Smooth muscle cell (in vitro differentiated cells): Measurements from ENCODE around the gene BBOX1. TPM values are rescaled to one million over a fixed set of nuclear protein-coding genes. Genes with fewer than 3 reads are reported as not detected.

ENCODE experiments used
- DNase-seq: peaks from one replicate; lab custom pipeline; 2025; ENCODE audit not compliant: unreplicated experiment; lab: John Stamatoyannopoulos, UW
- H2AFZ ChIP-seq: fragments of 200-600 bp; sonication (generic); 2 replicates; pipeline ENCODE4 v1.6.0; 2016; ENCODE audit warnings: antibody characterized with exemption, low read depth, mild to moderate bottlenecking
- H3F3A ChIP-seq: fragments of 200-600 bp; sonication (generic); 2 replicates; pipeline ENCODE4 v1.6.0; 2017; ENCODE audit warnings: antibody characterized with exemption, low read depth
- H3K27ac ChIP-seq: fragments of 200-600 bp; sonication (generic); 2 replicates; pipeline ENCODE4 v1.5.1; 2016; ENCODE audit warnings: low read depth, mild to moderate bottlenecking
- H3K27me3 ChIP-seq: fragments of 200-600 bp; sonication (generic); 2 replicates; pipeline ENCODE4 v1.6.1; 2016; ENCODE audit warnings: low read depth, mild to moderate bottlenecking
- H3K36me3 ChIP-seq: fragments of 200-600 bp; sonication (generic); 2 replicates; pipeline ENCODE4 v1.5.1; 2016; ENCODE audit warnings: low read depth
- H3K4me1 ChIP-seq: fragments of 200-600 bp; sonication (generic); 2 replicates; pipeline ENCODE4 v1.5.1; 2016; ENCODE audit warnings: low read depth
- H3K4me2 ChIP-seq: fragments of 200-600 bp; sonication (generic); 2 replicates; pipeline ENCODE4 v1.6.0; 2016; ENCODE audit warnings: mild to moderate bottlenecking
- H3K4me3 ChIP-seq: fragments of 200-600 bp; sonication (generic); 2 replicates; pipeline ENCODE4 v1.5.1; 2016; ENCODE audit warnings: mild to moderate bottlenecking
- H3K79me2 ChIP-seq: fragments of 200-600 bp; sonication (generic); 2 replicates; pipeline ENCODE4 v1.6.0; 2016; ENCODE audit warnings: low read depth, mild to moderate bottlenecking
- H3K9ac ChIP-seq: fragments of 200-600 bp; sonication (generic); 2 replicates; pipeline ENCODE4 v1.6.0; 2016; ENCODE audit warnings: low read depth
- H3K9me3 ChIP-seq: fragments of 200-600 bp; sonication (generic); replicated peaks from 2 replicates; pipeline ENCODE4 v1.5.1; 2016; ENCODE audit warnings: low read depth
- H4K20me1 ChIP-seq: fragments of 200-600 bp; sonication (generic); 2 replicates; pipeline ENCODE4 v1.6.0; 2016; ENCODE audit warnings: low read depth
- WGBS: methylation state at CpG from one replicate; pipeline ENCODE4 v1.1.7; 2016; ENCODE audit warnings: low lambda C conversion rate; 5-methylcytosine and 5-hydroxymethylcytosine counted together
- polyA plus RNA-seq: library from polyadenylated mRNA; unstranded; fragments of >200 nt; fragmentation: Nextera tagmentation; extraction: Ambion mirVana; gene quantifications from 2 replicates; pipeline ENCODE4 v1.2.1, GENCODE V29; 2016
- total RNA-seq: library from RNA; depleted of rRNA; stranded (reverse); fragments of >200 nt; gene quantifications from 2 replicates; pipeline ENCODE4 v1.2.3, GENCODE V29; 2014
- TF ChIP-seq, protein P1 (sequence below): fragments of 200-600 bp; sonication (generic); IDR thresholded peaks from 2 replicates; pipeline ENCODE4 v1.5.1; 2017; ENCODE audit warnings: borderline replicate concordance, mild to moderate bottlenecking, antibody characterized with exemption; ENCODE audit not compliant: insufficient read depth, poor library complexity, severe bottlenecking

The BBOX1 gene
- total and polyA plus RNA-seq, 2 experiments from 2014 or later = 0.22 to 0.67 TPM

DNA sequence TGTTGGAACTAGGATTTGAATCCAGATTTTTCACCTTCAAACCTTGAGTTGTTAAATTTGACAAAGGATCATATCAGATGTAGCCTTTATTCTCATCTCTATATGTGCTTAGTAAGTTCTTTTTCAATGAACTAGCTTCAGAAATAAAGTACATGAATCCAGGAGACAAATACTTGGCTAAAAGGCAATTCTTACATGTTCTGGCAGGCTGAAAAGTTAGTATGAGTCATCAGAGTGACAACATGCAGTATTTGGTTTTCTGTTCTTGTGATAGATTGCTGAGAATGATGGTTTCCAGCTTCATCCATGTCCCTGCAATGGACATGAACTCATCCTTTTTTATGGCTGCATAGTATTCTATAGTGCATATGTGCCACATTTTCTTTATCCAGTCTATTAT is 40.4 kb downstream of the BBOX1 start:
- Histone ChIP-seq H3K4me2 (no peak overlapping the region), H3K79me2 (no peaks in the 10 kb centered on the region), H3K9ac (no peak overlapping the region), H3K4me1 (peaks cover 25% of the 10 kb centered on the region), H2AFZ (no peak overlapping the region), H3K36me3 (no peaks in the 10 kb centered on the region), H3K9me3 (no peaks in the 10 kb centered on the region), H3K27me3 (no peaks in the 10 kb centered on the region), H3F3A (no peaks in the 10 kb centered on the region), H3K4me3 (no peak overlapping the region), H3K27ac (no peak overlapping the region), H4K20me1 (peaks cover 3% of the 10 kb centered on the region)
- TF ChIP-seq, protein P1, sequence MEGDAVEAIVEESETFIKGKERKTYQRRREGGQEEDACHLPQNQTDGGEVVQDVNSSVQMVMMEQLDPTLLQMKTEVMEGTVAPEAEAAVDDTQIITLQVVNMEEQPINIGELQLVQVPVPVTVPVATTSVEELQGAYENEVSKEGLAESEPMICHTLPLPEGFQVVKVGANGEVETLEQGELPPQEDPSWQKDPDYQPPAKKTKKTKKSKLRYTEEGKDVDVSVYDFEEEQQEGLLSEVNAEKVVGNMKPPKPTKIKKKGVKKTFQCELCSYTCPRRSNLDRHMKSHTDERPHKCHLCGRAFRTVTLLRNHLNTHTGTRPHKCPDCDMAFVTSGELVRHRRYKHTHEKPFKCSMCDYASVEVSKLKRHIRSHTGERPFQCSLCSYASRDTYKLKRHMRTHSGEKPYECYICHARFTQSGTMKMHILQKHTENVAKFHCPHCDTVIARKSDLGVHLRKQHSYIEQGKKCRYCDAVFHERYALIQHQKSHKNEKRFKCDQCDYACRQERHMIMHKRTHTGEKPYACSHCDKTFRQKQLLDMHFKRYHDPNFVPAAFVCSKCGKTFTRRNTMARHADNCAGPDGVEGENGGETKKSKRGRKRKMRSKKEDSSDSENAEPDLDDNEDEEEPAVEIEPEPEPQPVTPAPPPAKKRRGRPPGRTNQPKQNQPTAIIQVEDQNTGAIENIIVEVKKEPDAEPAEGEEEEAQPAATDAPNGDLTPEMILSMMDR = no peak
- no peak for DNase-seq

DNA sequence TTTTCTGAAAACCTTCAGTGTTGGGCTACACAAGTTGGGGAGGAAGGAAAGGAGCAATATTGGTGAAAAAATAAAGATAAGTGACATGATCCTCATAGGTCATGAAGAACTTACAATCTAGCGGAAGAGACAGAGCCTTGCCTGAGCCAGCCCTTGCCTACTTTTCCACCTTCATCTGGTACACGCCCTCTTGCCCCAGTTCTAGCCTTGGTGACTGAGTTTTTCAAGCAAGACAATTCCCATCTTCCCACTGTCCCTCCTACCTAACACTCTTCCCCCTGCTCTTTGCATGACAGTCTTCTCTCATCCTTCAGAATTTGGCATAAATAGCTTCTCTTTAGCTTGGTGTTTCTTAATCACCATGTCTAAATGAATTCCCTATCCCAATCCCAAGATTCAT is 42.6 kb downstream of the BBOX1 start:
- Histone ChIP-seq H3K27me3 (no peaks in the 10 kb centered on the region), H3K4me3 (no peak overlapping the region), H3K9ac (no peak overlapping the region), H3K27ac (no peak overlapping the region), H3F3A (no peaks in the 10 kb centered on the region), H3K9me3 (no peaks in the 10 kb centered on the region), H3K4me2 (no peak overlapping the region), H2AFZ (no peak overlapping the region), H3K36me3 (no peaks in the 10 kb centered on the region), H3K79me2 (no peaks in the 10 kb centered on the region), H4K20me1 (no peaks in the 10 kb centered on the region), H3K4me1 (peaks cover 15% of the 10 kb centered on the region)
- 95% methylated on average over 2 of the region's 2 CpGs for WGBS
- DNase-seq = no peak
- TF ChIP-seq, protein P1 = no peak

DNA sequence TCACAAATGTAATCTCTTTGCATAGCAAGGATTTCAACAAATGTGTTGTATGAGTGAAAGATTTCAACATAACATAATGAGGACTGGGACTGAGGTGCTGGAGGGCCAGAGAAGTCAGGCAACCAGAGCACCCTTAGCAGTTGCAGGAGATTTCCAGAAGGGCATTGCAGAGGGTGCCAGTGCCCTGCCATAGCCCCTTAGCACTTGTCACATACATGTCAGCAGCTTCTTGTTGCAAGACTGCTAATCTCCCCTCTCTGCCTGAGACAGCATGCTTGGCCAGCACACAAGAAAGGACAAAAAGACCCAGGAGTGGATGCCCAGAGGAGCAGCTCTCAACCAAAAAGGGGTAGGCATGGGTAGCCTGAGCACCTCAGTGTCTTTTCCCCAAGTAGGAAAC is 43.2 kb downstream of the BBOX1 start:
- Histone ChIP-seq H3K4me1 (peaks cover 15% of the 10 kb centered on the region), H3K27me3 (no peaks in the 10 kb centered on the region), H3K4me3 (no peak overlapping the region), H3K27ac (no peak overlapping the region), H3K36me3 (no peaks in the 10 kb centered on the region), H3F3A (no peaks in the 10 kb centered on the region), H3K9me3 (no peaks in the 10 kb centered on the region), H3K9ac (no peak overlapping the region), H4K20me1 (no peaks in the 10 kb centered on the region), H2AFZ (no peak overlapping the region), H3K79me2 (no peaks in the 10 kb centered on the region), H3K4me2 (no peak overlapping the region)
- TF ChIP-seq, protein P1 = no peak
- no peak for DNase-seq

DNA sequence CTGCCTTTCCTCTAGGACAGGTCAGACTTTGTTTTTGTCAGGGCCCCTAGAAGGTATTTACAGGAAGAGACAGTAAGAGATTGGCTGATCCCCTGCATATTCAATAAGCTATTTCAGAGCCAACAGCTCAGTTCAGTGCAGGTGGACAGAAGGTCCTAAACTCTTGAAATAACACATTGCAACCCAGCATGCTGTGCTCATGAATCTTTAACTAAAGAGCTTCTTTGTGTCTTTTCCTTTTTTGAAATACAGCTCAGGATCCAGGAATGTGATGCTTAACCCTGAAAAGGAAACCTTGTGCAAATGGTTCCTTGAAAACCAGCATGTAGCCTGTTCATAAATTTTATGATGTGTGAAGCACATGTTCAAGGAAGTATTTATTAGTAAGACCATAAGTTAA is 43.9 kb downstream of the BBOX1 start:
- no peak overlapping the region for H3K9ac ChIP-seq
- no peaks in the 10 kb centered on the region for H3F3A ChIP-seq
- peak overlapping the region; percentile 63 for H3K27ac ChIP-seq
- no peaks in the 10 kb centered on the region for H4K20me1 ChIP-seq
- no peak for DNase-seq
- TF ChIP-seq, protein P1 = no peak
- H3K79me2 ChIP-seq = no peaks in the 10 kb centered on the region
- H3K9me3 ChIP-seq = no peaks in the 10 kb centered on the region
- H3K4me3 ChIP-seq = no peak overlapping the region
- H2AFZ ChIP-seq = no peak overlapping the region
- H3K4me2 ChIP-seq = peak overlapping the region; percentile 2
- peaks cover 15% of the 10 kb centered on the region for H3K4me1 ChIP-seq
- H3K36me3 ChIP-seq = no peaks in the 10 kb centered on the region
- no peaks in the 10 kb centered on the region for H3K27me3 ChIP-seq
